ENCODE results near the gene GRP.

The GRP gene

DNA sequence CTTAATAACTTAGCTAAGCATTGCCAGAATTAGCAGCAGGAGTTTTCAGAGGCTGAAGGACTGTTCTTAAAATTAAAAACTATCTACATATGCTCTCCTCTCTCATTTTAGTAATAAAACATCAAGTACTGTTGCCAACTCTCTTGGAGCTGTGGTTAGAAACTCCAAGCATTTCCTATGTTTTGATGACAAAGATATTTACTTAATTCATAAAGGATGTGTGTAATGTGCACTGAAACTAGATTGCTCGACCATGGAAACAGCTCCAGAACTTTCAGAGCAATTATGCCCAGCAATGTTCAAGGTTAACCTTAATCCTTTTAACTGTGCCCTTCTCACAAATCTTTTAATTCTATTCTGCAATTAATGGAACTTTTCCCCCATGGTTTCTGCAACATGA lies 8.4 kb downstream of the GRP start:
- TF ChIP-seq FOXP2 (optimal IDR thresholded peaks at IDR 0.05; ENCODE audit: borderline replicate concordance, extremely low read depth, extremely low read length, insufficient read depth) = no peak
- TF ChIP-seq TAF1 (IDR thresholded peaks at IDR 0.05; ENCODE audit: borderline replicate concordance, insufficient read depth, low read length) = no peak
- no peak for TF ChIP-seq REST (IDR thresholded peaks at IDR 0.05; ENCODE audit: insufficient read depth in 1 of 2, low read depth in 2 of 2, low read length in 2 of 2)
- TF ChIP-seq SIN3A (IDR thresholded peaks at IDR 0.05; ENCODE audit: borderline replicate concordance, insufficient read depth, low read length) = no peak
- no peak for TF ChIP-seq POLR2AphosphoS5 (IDR thresholded peaks at IDR 0.05; ENCODE audit: low read depth, low read length)

DNA sequence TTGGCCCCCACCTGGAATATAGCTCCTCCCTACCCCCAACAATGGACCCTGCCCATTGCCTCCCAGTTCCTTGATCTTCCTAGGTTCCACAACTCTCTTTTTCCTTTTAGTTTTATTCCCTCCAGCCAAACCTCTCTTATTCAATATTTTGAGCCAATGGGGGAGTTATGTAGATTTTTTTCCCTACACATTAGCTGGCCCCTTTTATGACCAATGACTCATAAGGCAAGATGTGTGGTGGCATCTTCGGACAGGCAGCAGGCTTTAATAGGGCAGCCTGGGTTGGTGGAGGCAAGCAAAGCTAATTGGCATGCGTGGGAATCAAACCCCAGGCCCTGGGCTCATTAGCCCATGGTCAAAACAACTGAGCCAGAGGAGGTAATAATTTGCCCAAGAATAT lies 9.2 kb downstream of the GRP start:
- TF ChIP-seq POLR2AphosphoS5 (IDR thresholded peaks at IDR 0.05; ENCODE audit: low read depth, low read length) = no peak
- no peak for TF ChIP-seq SIN3A (IDR thresholded peaks at IDR 0.05; ENCODE audit: borderline replicate concordance, insufficient read depth, low read length)
- no peak for TF ChIP-seq TAF1 (IDR thresholded peaks at IDR 0.05; ENCODE audit: borderline replicate concordance, insufficient read depth, low read length)
- no peak for TF ChIP-seq REST (IDR thresholded peaks at IDR 0.05; ENCODE audit: insufficient read depth in 1 of 2, low read depth in 2 of 2, low read length in 2 of 2)
- no peak for TF ChIP-seq FOXP2 (optimal IDR thresholded peaks at IDR 0.05; ENCODE audit: borderline replicate concordance, extremely low read depth, extremely low read length, insufficient read depth)

GRCh38 chr18:59229701-59230443 lies 9.9 kb downstream of the GRP start:
- TF ChIP-seq SIN3A (IDR thresholded peaks at IDR 0.05; ENCODE audit: borderline replicate concordance, insufficient read depth, low read length) (no peak), TAF1 (IDR thresholded peaks at IDR 0.05; ENCODE audit: borderline replicate concordance, insufficient read depth, low read length) (no peak), FOXP2 (optimal IDR thresholded peaks at IDR 0.05; ENCODE audit: borderline replicate concordance, extremely low read depth, extremely low read length, insufficient read depth) (no peak), REST (IDR thresholded peaks at IDR 0.05; ENCODE audit: insufficient read depth in 1 of 2, low read depth in 2 of 2, low read length in 2 of 2) (no peak), POLR2AphosphoS5 (IDR thresholded peaks at IDR 0.05; ENCODE audit: low read depth, low read length) (no peak)

DNA sequence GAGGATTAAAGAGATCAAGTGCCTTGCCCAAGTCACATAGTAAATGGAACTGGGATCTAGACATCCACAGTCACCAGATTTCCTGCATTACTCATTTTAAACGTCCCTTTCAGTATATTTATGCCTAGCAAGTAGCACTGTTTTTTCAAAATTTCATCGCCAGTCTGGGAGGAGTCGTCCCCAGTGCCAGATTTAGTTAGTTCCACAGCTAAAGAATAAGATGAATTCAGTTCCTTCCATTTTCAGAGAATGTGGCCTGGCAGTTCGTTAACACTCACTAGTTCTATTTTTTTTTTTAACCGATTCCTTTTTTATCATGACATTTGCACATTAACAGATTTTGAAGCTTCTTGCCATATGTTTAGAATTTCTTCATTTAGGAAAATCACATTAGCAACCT lies 11.2 kb downstream of the GRP start:
- TF ChIP-seq SIN3A (IDR thresholded peaks at IDR 0.05; ENCODE audit: borderline replicate concordance, insufficient read depth, low read length) = no peak
- TF ChIP-seq TAF1 (IDR thresholded peaks at IDR 0.05; ENCODE audit: borderline replicate concordance, insufficient read depth, low read length) = no peak
- no peak for TF ChIP-seq FOXP2 (optimal IDR thresholded peaks at IDR 0.05; ENCODE audit: borderline replicate concordance, extremely low read depth, extremely low read length, insufficient read depth)
- no peak for TF ChIP-seq REST (IDR thresholded peaks at IDR 0.05; ENCODE audit: insufficient read depth in 1 of 2, low read depth in 2 of 2, low read length in 2 of 2)
- no peak for TF ChIP-seq POLR2AphosphoS5 (IDR thresholded peaks at IDR 0.05; ENCODE audit: low read depth, low read length)

Data from PFSK-1 (cell line).